Measurements from ENCODE around the gene SLC49A4. TPM values are rescaled to one million over a fixed set of nuclear protein-coding genes. Genes with fewer than 3 reads are reported as not detected.

Gene SLC49A4
- total and polyA plus RNA-seq, 2 of the 8 experiments (the other 6 are each of a cell fraction or from before 2014, with no cell fraction given) = 9.5 to 10.2 TPM

GRCh38 chr3:122799322-122799721 is 4.5 kb downstream of the SLC49A4 start:
- Histone ChIP-seq H3K23me2 (ENCODE audit: low read depth, low read length) (peaks cover 3% of the 10 kb centered on the region; the same call in 1 of the 2 replicates), H3K4me2 (ENCODE audit: insufficient read depth in 1 of 2, low read depth in 2 of 2, low read length in 2 of 2) (no peak overlapping the region), H2BK12ac (ENCODE audit: low read depth, low read length) (no peak overlapping the region), H4K20me1 (replicated peaks in 1 of 2; ENCODE audit: control insufficient read depth in 1 of 2, insufficient read depth in 2 of 2, low read length in 2 of 2) (no peaks in the 10 kb centered on the region), H3K56ac (replicated peaks; ENCODE audit: insufficient read length, low read depth, low read length) (no peak overlapping the region), H3K79me2 (ENCODE audit: control insufficient read depth in 1 of 2, insufficient read depth in 2 of 2, low read length in 2 of 2) (0 out of 4 replicates have a peak, but pooled peaks cover 0 to 4% of the 10 kb centered on the region in 2 experiments), H2AK5ac (ENCODE audit: low read depth, low read length) (no peak overlapping the region), H2AFZ (ENCODE audit: low read length) (no peak overlapping the region), H3K36me3 (ENCODE audit: control insufficient read depth in 2 of 4, insufficient read depth in 4 of 4, low read length in 3 of 4) (no peaks in the 10 kb centered on the region), H3K9ac (replicated peaks in 1 of 4; ENCODE audit: extremely low read depth in 1 of 4, low read depth in 3 of 4, low read length in 3 of 4) (no peak overlapping the region), H3K79me1 (ENCODE audit: low read depth, low read length) (no peaks in the 10 kb centered on the region), H2BK15ac (ENCODE audit: low read length) (no peak overlapping the region), H3K4me1 (replicated peaks in 1 of 4; ENCODE audit: control insufficient read depth in 3 of 4, insufficient read depth in 4 of 4, low read length in 3 of 4) (peaks cover 0 to 5% (median 0%) of the 10 kb centered on the region in 4 experiments; a peak in 1 of 7 replicates), H3K18ac (ENCODE audit: extremely low read depth, low read length) (no peak overlapping the region), H3K4me3 (ENCODE audit: extremely low read depth in 1 of 4, insufficient read depth in 2 of 4, low read depth in 3 of 4, low read length in 4 of 4) (no peak overlapping the region), H2BK5ac (ENCODE audit: low read depth, low read length) (no peak overlapping the region), H3K27me3 (replicated peaks in 1 of 4; ENCODE audit: control insufficient read depth in 3 of 4, extremely low read depth in 1 of 4, insufficient read depth in 3 of 4, low read length in 3 of 4) (peaks cover 0 to 7% (median 3%) of the 10 kb centered on the region in 4 experiments; a peak in 3 of 7 replicates), H3K27ac (ENCODE audit: low read depth, low read length) (no peak overlapping the region), H4K5ac (ENCODE audit: insufficient read length, low read depth, low read length) (no peak overlapping the region), H4K8ac (ENCODE audit: extremely low read depth, insufficient read depth, low read length) (no peak overlapping the region), H3K14ac (ENCODE audit: insufficient read length) (no peak overlapping the region), H3K23ac (ENCODE audit: insufficient read length) (no peak overlapping the region), H3K9me3 (ENCODE audit: insufficient read depth in 2 of 2, low read depth in 1 of 2, low read length in 1 of 2) (no peaks in the 10 kb centered on the region), H2BK120ac (replicated peaks; ENCODE audit: low read depth, low read length) (no peak overlapping the region), H2BK20ac (ENCODE audit: low read length) (no peak overlapping the region), H3K4ac (replicated peaks; ENCODE audit: insufficient read length, low read depth, low read length) (no peak overlapping the region), H4K91ac (replicated peaks; ENCODE audit: insufficient read length, low read length) (no peak overlapping the region)
- no peak for FAIRE-seq
- TF ChIP-seq SP4 (IDR thresholded peaks at IDR 0.05; ENCODE audit: low read length) (no peak), NRF1 (IDR thresholded peaks at IDR 0.05; ENCODE audit: low read depth, low read length) (no peak), BCL11A (IDR thresholded peaks at IDR 0.05; ENCODE audit: low read depth in 2 of 2, low read length in 2 of 2) (no peak), EP300 (IDR thresholded peaks at IDR 0.05; ENCODE audit: borderline replicate concordance in 1 of 2, low read depth in 2 of 2, low read length in 2 of 2) (no peak)
- 94% methylated on average over 2 of the region's 2 CpGs; no CpG with 5 or more reads in 1 of the 2 experiments for WGBS, 2 experiments (ENCODE audit: extremely low coverage in 1 of 2, insufficient coverage in 1 of 2, insufficient read length in 1 of 2, insufficient replicate concordance in 2 of 2, low coverage in 1 of 2, low lambda C conversion rate in 2 of 2, missing lambda C conversion rate in 1 of 2)
- ChIA-PET POLR2A (ENCODE audit: partially characterized antibody) (no interaction called here), CTCF (ENCODE audit: partially characterized antibody) (interaction anchor here (0.6 to 1.3 kb wide), 2 partner anchors 44 to 46 kb away, joined by 3 to 4 read pairs; no protein-coding TSS in a partner anchor)
- no peak for DNase-seq (ENCODE audit: low read depth in 1 of 2, low spot score in 2 of 2)

Data from H1 (cell line).